ENCODE measurements around the gene OTUD7B.
"Not testable (repeated sequence)": the region's sequence is repeated elsewhere in the genome, so short reads cannot be mapped to it uniquely, and the experiment has no call there.

Gene OTUD7B

GRCh38 chr1:149942207-149942606 lies 68.3 kb downstream of the OTUD7B start:
- no peak for DNase-seq

- no peak for DNase-seq
Observed at GRCh38 chr1:149940427-149940826, 70.1 kb downstream of the OTUD7B start.

GRCh38 chr1:149938668-149939003 lies 71.9 kb downstream of the OTUD7B start:
- not testable (repeated sequence) for DNase-seq

DNA sequence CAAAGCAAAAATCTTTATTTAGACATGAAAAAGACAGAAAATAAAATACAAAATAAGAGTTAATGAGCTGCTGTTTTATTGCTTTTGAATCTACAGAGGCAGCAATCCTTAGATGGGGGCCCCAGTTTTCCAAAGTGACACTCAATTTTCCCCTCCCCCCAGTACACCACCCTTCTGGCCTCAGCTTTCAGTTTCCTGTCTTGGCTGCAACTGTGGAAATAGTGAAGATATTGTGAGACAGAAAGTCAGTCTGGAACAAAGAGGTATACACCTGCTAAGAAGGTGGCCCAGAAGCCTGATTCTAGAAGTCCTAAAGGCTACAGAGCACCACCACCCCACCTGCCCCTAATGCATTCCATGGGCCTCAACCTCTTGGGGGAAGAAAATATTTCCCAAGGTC lies 72.8 kb downstream of the OTUD7B start:
- no peak for DNase-seq

DNA sequence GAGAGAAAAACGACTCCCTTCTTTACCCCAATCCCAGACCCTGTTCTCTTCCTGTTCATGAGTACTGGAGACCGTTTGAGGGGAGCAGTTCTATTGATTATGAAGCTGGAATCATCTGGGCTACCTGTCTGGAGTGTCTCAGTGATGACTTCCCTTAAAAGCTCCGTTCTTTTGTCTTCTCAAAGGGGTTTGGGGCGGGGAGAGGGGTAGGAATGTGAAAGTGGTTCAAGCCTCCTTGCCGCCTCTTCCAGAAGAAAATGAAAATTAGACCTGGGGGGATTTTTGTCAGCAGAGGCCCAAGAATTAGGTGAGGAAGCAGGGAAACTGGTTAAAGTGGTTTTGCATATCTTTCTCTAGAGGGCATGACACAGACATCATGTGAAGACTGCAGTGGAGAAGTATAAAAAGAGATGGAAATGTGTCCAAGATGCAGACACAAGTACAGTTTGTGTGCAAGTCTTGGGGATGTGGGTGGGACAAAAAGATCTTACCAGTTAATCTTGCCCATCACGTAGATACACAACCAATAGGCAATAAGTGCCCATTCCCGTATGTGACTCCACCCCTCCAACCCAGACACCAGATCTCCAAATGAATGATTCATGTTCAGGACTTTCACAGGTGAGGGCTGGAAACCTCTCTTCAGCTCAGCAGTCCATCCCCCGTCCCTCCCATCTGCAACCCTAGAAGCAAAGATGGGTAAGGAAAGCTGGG lies 73.4 kb downstream of the OTUD7B start:
- peak; percentile 83 for DNase-seq

- no peak for DNase-seq
Observed at GRCh38 chr1:149936170-149936991, 74.1 kb downstream of the OTUD7B start, which contains the start of gene MTMR11. MTMR11 (minus strand) TSS chr1:149936879; CDS start chr1:149936647, 232 bp downstream.

DNA sequence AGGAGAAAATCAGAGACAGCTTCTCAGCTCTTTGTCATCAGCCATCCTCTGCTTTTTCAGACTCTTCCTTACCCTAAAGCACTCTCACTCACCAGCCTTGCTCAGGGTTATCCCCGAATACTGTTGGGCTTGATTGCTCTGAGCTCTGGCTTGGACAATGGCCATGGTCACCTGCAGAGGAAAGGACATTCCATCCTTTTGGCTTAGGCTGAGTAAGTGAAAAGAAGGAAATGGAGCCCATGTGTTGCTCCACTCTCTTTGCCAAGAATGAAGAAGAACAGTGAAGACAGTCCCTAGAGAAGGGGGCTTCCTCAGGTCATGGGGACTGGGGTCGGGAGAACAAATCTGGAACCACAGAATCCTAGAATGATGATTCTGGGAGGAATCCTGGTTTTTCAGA lies 76.2 kb downstream of the OTUD7B start:
- DNase-seq = no peak

- DNase-seq = no peak
Observed at GRCh38 chr1:149933208-149933607, 77.3 kb downstream of the OTUD7B start.

DNA sequence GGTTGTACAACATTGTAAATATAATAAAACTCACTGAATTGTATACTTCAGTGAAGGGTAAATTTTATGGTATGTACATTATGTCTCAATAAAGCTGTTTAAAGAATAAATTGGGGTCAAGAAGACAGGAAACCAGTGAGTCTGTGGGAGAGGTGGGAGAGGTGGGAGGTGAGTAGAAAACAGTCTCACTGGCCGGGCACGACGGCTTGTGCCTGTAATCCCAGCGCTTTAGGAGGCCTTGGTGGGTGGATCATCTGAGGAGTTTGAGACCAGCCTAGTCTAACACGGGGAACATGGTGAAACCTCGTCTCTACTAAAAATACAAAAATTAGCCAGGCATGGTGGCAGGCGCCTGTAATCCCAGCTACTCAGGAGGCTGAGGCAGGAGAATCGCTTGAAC lies 78.1 kb downstream of the OTUD7B start:
- DNase-seq = no peak

GRCh38 chr1:149931212-149931790 lies 79.2 kb downstream of the OTUD7B start:
- no peak for DNase-seq

DNA sequence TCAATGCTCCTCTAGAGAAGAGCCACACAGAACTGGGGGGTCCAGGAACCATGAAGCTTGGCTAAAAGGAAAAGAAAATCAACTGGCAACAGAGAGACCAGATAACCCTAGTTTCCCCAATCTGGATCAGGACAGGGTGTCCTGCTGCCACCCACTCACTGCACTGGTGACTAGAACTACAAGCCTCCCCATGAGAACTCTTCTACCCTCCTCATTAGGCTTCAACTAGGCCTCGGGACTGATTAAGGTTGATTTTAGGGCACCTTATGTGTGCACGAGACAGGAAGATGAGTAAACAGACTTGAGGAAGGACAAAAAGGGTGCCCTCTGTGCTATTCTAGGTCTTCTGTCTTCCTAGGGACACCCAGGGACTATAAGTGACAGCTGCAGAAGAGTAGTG lies 80.7 kb downstream of the OTUD7B start:
- DNase-seq = no peak

DNA sequence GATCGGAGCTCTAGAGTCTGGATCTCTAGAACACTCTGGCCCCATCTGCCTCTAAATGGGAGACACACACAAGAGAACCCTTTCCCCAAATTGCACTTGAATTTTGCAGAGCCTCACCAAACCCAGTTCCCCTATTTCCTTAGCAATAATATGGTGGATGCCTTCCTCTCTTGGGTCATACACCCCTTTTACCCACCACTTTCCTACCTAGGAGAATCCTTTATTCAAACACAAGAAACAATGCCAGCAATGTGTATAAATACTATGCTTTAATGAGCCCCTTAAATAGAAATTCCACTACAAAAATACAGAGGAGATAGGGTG lies 82.2 kb downstream of the OTUD7B start:
- no peak for DNase-seq

DNA sequence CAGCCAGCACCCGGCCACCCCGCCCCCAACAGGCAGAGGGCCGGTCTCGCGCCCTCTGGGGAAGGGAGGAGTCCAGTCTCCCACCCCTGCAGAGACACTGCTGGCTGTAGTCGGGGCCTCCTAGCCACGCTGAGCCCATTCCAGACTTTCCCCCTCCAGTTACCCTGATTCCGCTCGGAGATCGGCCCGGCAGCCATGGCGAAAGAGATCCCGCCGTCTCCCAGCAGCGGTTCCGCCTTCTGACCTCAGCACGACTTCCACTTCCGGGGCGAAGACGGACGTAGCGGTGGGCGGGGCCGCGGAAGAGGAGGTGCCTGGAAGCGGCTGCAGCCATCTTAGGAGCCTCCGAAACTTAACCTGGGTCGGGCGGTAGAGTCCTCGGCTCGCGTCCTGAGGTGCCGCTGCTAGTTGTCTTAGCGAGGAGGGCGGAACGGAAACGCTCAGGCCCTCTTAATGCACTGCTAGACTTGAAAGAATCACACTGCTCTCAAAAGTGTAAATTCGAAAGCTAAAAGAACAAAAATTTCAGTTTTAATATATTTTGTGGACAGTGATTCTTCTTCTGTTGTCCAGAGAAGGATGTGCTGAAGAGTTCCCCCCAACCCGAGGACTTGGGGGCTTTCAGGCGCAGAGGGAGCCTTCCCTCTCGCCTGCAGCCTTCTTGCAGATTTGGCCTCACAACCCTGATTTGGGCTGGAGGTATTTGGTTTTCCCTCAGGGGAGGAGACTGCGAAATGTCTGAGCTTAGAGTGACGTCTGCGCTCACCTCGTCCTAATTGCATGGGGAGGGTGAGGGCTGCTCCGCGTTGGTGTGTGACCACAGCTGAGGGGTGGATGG lies 82.7 kb downstream of the OTUD7B start, which contains the start of gene SF3B4:
TSS of gene SF3B4 (minus strand) at position 241 of the 838 bp plus-strand sequence. CDS start at position 197, 44 bp downstream.
- DNase-seq = peak; percentile 98

DNA sequence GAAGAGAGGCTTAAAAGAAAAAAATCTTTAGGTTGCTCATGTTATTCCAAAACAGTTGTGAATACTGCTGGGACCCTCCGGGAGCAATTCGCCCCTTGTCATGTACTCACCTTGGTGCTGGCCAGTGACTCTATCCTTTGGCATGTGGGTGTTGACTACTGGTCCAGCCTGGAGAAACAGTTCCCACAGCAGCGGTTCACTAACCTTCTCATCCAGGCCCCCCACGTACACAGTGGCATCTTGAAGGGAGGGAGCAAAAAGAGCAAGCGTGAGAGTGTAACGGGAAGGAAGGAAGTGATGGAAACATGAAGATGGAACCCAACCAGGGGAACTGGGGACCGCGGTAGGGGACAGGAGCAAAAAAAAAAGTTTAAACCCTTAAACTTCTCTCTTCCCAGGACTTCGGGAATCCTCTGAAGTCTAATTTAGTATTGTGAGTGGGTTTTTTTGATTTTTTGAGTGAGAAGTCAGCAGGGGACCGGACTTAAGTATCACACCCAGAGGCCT lies 83.4 kb downstream of the OTUD7B start:
- DNase-seq = no peak

DNA sequence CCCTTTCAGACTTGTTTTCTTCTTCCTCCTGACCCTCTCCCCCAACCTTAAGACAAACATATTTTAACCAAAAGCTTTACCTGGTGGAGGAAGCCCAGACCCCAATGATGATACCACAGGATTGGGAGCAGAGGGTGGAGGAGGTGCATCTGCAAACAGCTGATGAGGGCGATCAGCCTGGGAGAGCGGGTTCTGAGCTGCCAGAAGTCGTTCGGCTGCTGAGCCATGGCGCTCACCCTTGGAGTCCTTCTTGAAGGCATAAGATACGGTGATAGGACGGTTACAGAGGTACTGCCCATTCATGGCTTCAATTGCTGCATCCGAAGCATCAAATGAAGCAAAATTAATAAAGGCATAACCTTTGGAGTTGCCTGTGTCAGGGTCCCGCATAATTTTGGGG lies 84.2 kb downstream of the OTUD7B start:
- DNase-seq = no peak

- no peak for DNase-seq
Observed at GRCh38 chr1:149925751-149926150, 84.8 kb downstream of the OTUD7B start.

GRCh38 chr1:149925345-149925744 lies 85.2 kb downstream of the OTUD7B start:
- no peak for DNase-seq

DNA sequence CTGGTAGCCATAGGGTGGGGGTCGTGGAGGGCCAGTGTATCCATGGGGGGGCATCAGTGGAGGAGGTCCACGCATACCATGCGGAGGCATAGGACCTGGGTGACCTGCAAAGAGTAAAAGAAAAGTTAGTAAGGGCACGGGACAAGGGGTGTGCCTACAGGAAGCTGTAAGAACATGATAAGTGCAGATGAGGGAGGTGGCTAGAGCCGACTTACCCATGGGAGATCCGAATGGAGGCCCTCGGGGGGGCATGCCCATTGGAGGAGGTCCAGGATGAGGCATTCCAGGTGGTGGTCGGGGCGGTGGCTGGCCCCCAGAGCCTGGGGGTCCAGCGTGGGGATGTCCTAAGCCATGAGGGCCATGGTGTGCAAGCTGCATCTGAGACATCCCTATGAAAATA lies 86.9 kb downstream of the OTUD7B start:
- no peak for DNase-seq

DNA sequence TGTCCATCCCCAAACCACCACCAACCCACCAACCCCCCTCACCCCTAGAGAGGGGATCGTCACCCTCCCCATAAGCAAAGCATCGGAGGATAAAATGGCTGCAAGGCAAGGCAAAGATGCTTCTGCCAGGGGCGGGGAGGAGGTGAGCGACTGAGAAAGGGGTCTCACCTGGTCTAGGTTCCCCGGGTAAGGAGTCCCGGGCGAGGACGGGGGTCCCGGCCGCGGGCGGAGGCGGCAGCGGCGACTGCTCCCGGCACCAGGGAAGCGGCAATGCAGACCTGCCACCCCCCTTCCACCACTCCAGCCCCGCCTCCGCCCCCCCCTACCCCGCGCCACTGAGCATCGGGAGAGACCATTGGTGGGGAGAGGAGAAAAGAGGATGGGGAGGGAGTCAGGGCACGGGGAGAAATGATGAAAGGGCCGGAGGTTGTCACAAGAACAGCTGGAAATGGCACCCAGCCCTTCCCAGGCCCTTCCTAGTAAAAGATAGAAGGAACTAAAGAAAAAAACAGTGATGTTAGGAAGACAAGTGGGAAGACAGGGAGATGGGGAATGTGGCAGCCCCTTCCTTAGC lies 92.9 kb downstream of the OTUD7B start, which contains the start of gene SV2A:
TSS of gene SV2A (minus strand) at position 274 of the 574 bp plus-strand sequence. CDS start 4,004 bp downstream, outside the sequence.
- peak; percentile 93 for DNase-seq

DNA sequence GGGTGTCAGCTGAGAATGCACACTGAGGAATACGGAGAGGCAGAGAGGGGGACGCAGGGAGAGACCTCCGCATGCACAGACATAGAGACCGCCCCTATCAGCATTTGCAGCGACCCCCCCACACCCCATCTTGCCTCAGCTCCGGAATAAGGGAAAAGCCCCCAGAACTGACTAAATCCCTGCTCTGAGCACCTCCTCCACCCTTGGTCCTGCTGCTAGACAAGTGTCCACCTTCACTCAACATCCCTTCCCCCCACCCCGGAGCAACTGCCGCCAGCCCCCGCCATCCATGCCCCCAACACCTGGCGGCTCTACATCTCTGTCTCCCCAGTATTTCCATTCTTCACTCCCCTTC lies 93.7 kb downstream of the OTUD7B start:
- DNase-seq = no peak

DNA sequence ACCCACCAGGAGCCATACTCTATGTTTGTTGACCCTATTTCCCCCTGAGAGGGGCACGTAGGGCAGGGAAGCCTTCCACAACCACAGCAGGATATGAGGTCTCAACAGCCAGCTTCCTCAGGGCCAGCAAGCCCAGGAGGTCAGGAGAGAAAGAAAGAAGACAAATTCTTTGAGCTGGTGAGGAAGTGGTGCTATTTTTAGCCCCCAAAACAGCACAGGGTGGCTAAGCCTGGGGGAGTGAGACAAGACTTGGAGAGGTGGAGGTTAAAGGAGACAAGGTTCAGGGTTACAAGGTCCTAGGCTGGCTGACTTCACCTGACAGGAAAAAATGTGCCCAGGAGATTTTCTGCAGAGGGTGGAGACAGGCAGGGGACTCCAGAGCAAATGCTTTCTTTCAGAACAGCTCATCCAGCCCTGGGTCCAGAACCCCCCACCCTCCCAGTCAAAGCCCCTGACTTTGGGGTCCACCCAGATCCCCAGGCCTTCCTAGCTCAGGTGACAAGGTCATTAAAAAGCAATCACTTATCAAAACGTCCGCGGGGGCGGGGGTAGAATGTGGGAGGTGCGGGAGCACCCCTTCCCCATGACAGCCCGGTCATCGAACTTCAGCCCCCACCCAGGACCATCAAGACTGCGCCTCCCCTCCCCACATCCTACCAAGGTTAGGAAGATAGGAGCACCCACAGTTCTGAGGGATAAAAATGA lies 94.2 kb downstream of the OTUD7B start:
- no peak for DNase-seq

All from NCI-H187 treated with DMSO at 0.1 percent for 48 hours (cell line).